Transverse colon (tissue), 3 donors: ENCODE data around the gene SLC1A7.

ENCODE experiments used
- POLR2A ChIP-seq: fragments of 450-650 bp; IDR thresholded peaks from one replicate; pipeline ENCODE4 v1.6.1; 2016; ENCODE audit warnings: antibody characterized with exemption, mild to moderate bottlenecking, moderate library complexity
- POLR2AphosphoS5 ChIP-seq, 3 donors: sonication (generic); formaldehyde crosslinking; IDR thresholded peaks; one replicate each; pipeline ENCODE4 v1.6.1; 2016; ENCODE audit warnings: antibody characterized with exemption in 3 of 3

- TF ChIP-seq POLR2A (no peak), POLR2AphosphoS5 (IDR thresholded peaks at IDR 0.05) (no peak)
Observed at GRCh38 chr1:53143527-53143926, 1.1 kb upstream of the SLC1A7 start.
